Peyer's patch (tissue), 4 donors: ENCODE data around the gene OPA1. TPM values are rescaled to one million over a fixed set of nuclear protein-coding genes. Genes with fewer than 3 reads are reported as not detected.
A peak's percentile ranks its signal among the peaks of the same experiment; 100 is the strongest.

ENCODE experiments used
- DNase-seq, 3 donors: peaks; one replicate each; pipeline ENCODE4 v3.0.0-alpha.2; 2017 to 2019
- H3K27ac ChIP-seq, 4 donors: fragments of 200-600 bp; sonication (generic); one replicate each; pipeline ENCODE4 v1.5.1; 2016 to 2019
- H3K27me3 ChIP-seq, 2 donors: fragments of 200-600 bp; sonication (generic); one replicate each; pipeline ENCODE4 v1.5.1; 2019
- H3K36me3 ChIP-seq, 3 donors: fragments of 200-600 bp; sonication (generic); one replicate each; pipeline ENCODE4 v1.5.1; 2016 to 2019
- H3K4me1 ChIP-seq, 4 donors: fragments of 200-600 bp; sonication (generic); one replicate each; pipeline ENCODE4 v1.5.1; 2016 to 2019
- H3K4me3 ChIP-seq, 4 donors: fragments of 200-600 bp; sonication (generic); 1 replicate in 3 of 4; 2 replicates in 1 of 4; pipeline ENCODE4 v1.5.1; 2016 to 2019; ENCODE audit warnings: mild to moderate bottlenecking in 1 of 4
- H3K9me3 ChIP-seq, 4 donors: fragments of 200-600 bp; sonication (generic); one replicate each; pipeline ENCODE4 v1.5.1; 2016 to 2019; ENCODE audit warnings: mild to moderate bottlenecking in 1 of 4
- CTCF ChIP-seq, 6 experiments: fragments of 450-650 bp in 4 of 6; fragments of 200-600 bp in 2 of 6; sonication (generic) in 1 of 6; IDR thresholded peaks; one replicate each; pipeline ENCODE4 v1.5.1; 2017 to 2019; ENCODE audit warnings: antibody characterized with exemption in 6 of 6, mild to moderate bottlenecking in 3 of 6, moderate library complexity in 1 of 6
- POLR2A ChIP-seq, 2 donors: fragments of 450-650 bp; IDR thresholded peaks; one replicate each; pipeline ENCODE4 v1.5.1; 2017; ENCODE audit warnings: antibody characterized with exemption in 2 of 2, mild to moderate bottlenecking in 2 of 2, moderate library complexity in 2 of 2
- total RNA-seq, 4 donors: library from RNA; depleted of rRNA; stranded (reverse); fragments of >200 nt; gene quantifications; one replicate each; pipeline ENCODE4 v1.1.0, GENCODE V29; 2016

Gene OPA1
- total RNA-seq, 4 donors from 2014 or later: 66.9 to 89.1 (median 78.0) TPM

DNA sequence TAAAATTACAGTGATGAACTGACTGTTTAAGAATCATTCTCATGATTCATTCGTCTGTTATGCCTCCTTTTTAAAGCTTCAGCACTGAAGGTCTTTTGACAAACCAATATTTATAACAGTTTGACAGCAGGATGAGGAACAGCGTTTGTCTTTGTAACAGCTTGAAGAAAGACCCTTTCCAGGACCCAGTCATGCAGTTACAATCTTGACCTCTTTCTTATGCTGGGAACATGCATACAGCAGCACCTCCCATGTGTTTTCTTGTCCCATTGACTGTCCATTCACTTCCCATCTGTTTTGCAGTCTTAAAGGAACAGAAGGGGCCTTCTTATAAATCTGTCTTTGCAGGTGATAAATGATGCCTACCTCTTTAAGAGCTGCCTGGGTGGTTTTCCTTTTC lies 87.2 kb downstream of the OPA1 start:
- no peak for TF ChIP-seq POLR2A (IDR thresholded peaks at IDR 0.05)
- no peak for TF ChIP-seq CTCF (IDR thresholded peaks at IDR 0.05)
- Histone ChIP-seq H3K9me3 (no peaks in the 10 kb centered on the region), H3K27me3 (no peaks in the 10 kb centered on the region), H3K4me3 (no peak overlapping the region), H3K27ac (no peak overlapping the region), H3K36me3 (no peaks in the 10 kb centered on the region), H3K4me1 (no peaks in the 10 kb centered on the region)
- DNase-seq: no peak

- Histone ChIP-seq H3K9me3 (no peaks in the 10 kb centered on the region), H3K4me3 (no peak overlapping the region), H3K4me1 (no peaks in the 10 kb centered on the region), H3K27me3 (no peaks in the 10 kb centered on the region), H3K36me3 (no peaks in the 10 kb centered on the region), H3K27ac (no peak overlapping the region)
- TF ChIP-seq POLR2A (IDR thresholded peaks at IDR 0.05) (no peak), CTCF (IDR thresholded peaks at IDR 0.05) (no peak)
- no peak for DNase-seq
Observed at GRCh38 chr3:193681631-193682030, 88.6 kb downstream of the OPA1 start.

GRCh38 chr3:193686665-193687483 lies 93.9 kb downstream of the OPA1 start:
- no peak for DNase-seq
- Histone ChIP-seq H3K9me3 (no peaks in the 10 kb centered on the region), H3K27me3 (no peaks in the 10 kb centered on the region), H3K36me3 (no peaks in the 10 kb centered on the region), H3K4me3 (no peak overlapping the region), H3K4me1 (no peaks in the 10 kb centered on the region), H3K27ac (no peak overlapping the region)
- TF ChIP-seq POLR2A (IDR thresholded peaks at IDR 0.05) (no peak), CTCF (IDR thresholded peaks at IDR 0.05) (no peak)

- H3K27me3 ChIP-seq: no peaks in the 10 kb centered on the region
- TF ChIP-seq CTCF (IDR thresholded peaks at IDR 0.05): no peak
- peaks cover 0 to 17% (median 0%) of the 10 kb centered on the region in 3 donors for H3K36me3 ChIP-seq
- no peaks in the 10 kb centered on the region for H3K4me1 ChIP-seq
- no peaks in the 10 kb centered on the region for H3K9me3 ChIP-seq
- DNase-seq: no peak
- H3K4me3 ChIP-seq: no peak overlapping the region
- H3K27ac ChIP-seq: peak overlapping the region in 1 of 4 donors; percentile 42
Observed at GRCh38 chr3:193688834-193689714, 96.1 kb downstream of the OPA1 start.

GRCh38 chr3:193693774-193694173 lies 100.8 kb downstream of the OPA1 start:
- Histone ChIP-seq H3K27ac (no peak overlapping the region), H3K9me3 (no peaks in the 10 kb centered on the region), H3K36me3 (peaks cover 0 to 39% (median 0%) of the 10 kb centered on the region in 3 donors), H3K4me1 (no peaks in the 10 kb centered on the region), H3K27me3 (no peaks in the 10 kb centered on the region), H3K4me3 (no peak overlapping the region)
- TF ChIP-seq CTCF (IDR thresholded peaks at IDR 0.05) (no peak), POLR2A (IDR thresholded peaks at IDR 0.05) (no peak)
- peak in 1 of 3 donors; percentile 35 for DNase-seq
